IMR-90 (cell line): ENCODE measurements around the gene ARHGEF12. TPM values are rescaled to one million over a fixed set of nuclear protein-coding genes. Genes with fewer than 3 reads are reported as not detected.

ENCODE experiments used
- microRNA-seq, 2 experiments: library from miRNA; stranded (forward) in 1 of 2; unstranded in 1 of 2; fragments of 10-50 nt in 1 of 2; fragments of <30 nt in 1 of 2; gene quantifications in 1 of 2; microRNA quantifications in 1 of 2; one replicate each; pipeline versions ENCODE3 to v1.1.0; 2013 to 2020; ENCODE audit not compliant: insufficient read depth in 1 of 2, insufficient read length in 1 of 2, unreplicated experiment in 1 of 2
- polyA plus RNA-seq, 3 experiments: library from polyadenylated mRNA; depleted of rRNA; stranded (reverse); fragments of >200 nt; gene quantifications; 2 replicates each; pipeline ENCODE4 v1.2.3, GENCODE V29; 2012; ENCODE audit warnings: low replicate concordance in 1 of 3
- small RNA-seq, 5 experiments: library from RNA; depleted of rRNA; stranded (forward); fragments of <200 nt; gene quantifications; one replicate each; pipeline ENCODE3, GENCODE V24; 2012
- total RNA-seq: library from RNA; depleted of rRNA; stranded (reverse); fragments of >200 nt; gene quantifications from 2 replicates; pipeline ENCODE4 v1.2.3, GENCODE V29; 2012; rRNA removed

ARHGEF12 gene
- total and polyA plus RNA-seq, 2 of the 4 experiments (the other 2 are of a cell fraction): 25.5 to 115 TPM

Small RNA genes within 50 kb of the gene (microRNA-seq; reads per million reads assigned to microRNA genes)
- gene RF00100 (ENCODE audit: insufficient read depth, insufficient read length): 9.3 reads per million

Small RNA genes within 50 kb of the gene (small RNA-seq; reads per million reads assigned to genes)
- 4.5 to 50.6 (median 30.1) reads per million in 5 experiments for gene RF00100

Other genes starting within 250 kb of the ARHGEF12 start
- gene TRIM29, start 198.3 kb upstream of the ARHGEF12 start, total RNA-seq: not detected in 2 replicates
- not detected in 2 replicates for gene TRIM29, start 198.3 kb upstream of the ARHGEF12 start, polyA plus RNA-seq (2012; rRNA removed)
- 9.9 and 10.8 TPM in 2 replicates for gene OAF, start 125.4 kb upstream of the ARHGEF12 start, total RNA-seq
- 42.0 and 53.1 TPM in 2 replicates for gene OAF, start 125.4 kb upstream of the ARHGEF12 start, polyA plus RNA-seq (2012; rRNA removed)
- under 0.01 TPM in 1 of 2 replicates, not detected in the other for gene POU2F3, start 96.3 kb upstream of the ARHGEF12 start, total RNA-seq
- gene POU2F3, start 96.3 kb upstream of the ARHGEF12 start, polyA plus RNA-seq (2012; rRNA removed): 0.09 and 0.14 TPM in 2 replicates
- 11.5 and 11.7 TPM in 2 replicates for gene TLCD5, start 11.1 kb upstream of the ARHGEF12 start, total RNA-seq
- 6.8 and 9.5 TPM in 2 replicates for gene TLCD5, start 11.1 kb upstream of the ARHGEF12 start, polyA plus RNA-seq (2012; rRNA removed)
- under 0.01 and 0.18 TPM in 2 replicates for gene GRIK4, start 175.3 kb downstream of the ARHGEF12 start, total RNA-seq
- gene GRIK4, start 175.3 kb downstream of the ARHGEF12 start, polyA plus RNA-seq (2012; rRNA removed): 0.29 and 0.38 TPM in 2 replicates